GM12874 (cell line): ENCODE measurements around the gene CIAPIN1.

Experiments used
- CTCF ChIP-seq: IDR thresholded peaks from 2 replicates; pipeline ENCODE4 v1.5.1; 2011; ENCODE audit warnings: low read depth, mild to moderate bottlenecking, control low read depth, low read length, moderate library complexity; ENCODE audit not compliant: insufficient read depth

The CIAPIN1 gene

DNA sequence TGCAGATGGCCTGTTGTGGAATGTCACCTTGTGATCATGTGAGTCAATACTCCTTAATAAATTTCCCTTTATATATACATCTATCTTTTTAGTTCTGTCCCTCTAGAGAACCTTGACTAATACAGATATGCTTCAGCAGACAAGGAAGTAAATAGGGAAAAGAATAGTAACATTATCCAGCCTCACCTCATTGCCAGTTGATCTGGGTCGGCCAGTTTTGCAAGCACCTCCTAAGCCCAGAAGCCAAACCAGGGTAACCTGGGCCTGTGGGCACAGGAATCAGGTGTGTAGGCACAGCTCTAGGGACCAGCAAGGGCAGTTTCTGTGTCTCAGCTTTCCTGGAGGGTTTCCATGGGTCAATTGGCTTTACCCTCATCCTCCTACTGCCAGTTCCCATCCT, 54.5 kb downstream of the CIAPIN1 start:
- no peak for TF ChIP-seq CTCF

DNA sequence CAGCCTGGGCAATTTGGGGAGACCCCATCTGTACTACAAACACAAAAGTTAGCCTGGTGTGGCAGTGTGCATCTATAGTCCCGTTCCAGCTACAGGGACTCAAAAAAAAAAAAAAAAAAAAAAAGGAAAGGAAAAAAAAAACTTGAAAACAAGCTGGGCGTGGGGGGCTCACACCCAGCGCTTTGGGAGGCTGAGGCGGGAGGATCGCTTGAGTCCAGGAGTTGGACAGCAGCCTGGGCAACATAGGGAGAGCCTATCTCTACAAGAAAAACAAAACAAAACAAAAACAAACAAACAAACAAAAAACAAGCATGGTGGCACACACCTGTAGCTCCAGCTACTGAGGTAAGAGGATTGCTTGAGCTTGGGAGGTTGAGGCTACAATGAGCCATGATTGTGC, 55.5 kb downstream of the CIAPIN1 start:
- TF ChIP-seq CTCF: no peak

DNA sequence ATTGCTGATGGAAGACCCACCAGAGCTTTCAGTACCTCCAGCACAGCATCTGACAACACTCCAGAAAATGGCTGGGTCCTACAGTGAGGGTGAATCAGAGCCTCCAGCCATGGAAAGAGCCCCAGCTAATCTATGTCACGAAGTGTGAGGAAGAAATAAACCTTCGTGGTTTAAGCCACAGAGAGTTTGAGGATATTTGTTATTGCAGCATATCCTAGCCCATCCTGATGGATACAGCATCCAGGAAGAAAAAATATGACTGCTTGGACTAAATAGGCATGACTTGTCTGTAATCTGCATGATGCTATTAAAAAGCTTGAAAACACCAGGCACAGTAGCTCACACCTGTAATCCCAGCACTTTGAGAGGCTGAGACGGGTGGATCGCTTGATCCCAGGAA, 55.9 kb downstream of the CIAPIN1 start:
- TF ChIP-seq CTCF: no peak

- TF ChIP-seq CTCF: no peak
Measured at GRCh38 chr16:57390636-57391295, 56.4 kb downstream of the CIAPIN1 start.

GRCh38 chr16:57389087-57389468, 58.1 kb downstream of the CIAPIN1 start:
- no peak for TF ChIP-seq CTCF

DNA sequence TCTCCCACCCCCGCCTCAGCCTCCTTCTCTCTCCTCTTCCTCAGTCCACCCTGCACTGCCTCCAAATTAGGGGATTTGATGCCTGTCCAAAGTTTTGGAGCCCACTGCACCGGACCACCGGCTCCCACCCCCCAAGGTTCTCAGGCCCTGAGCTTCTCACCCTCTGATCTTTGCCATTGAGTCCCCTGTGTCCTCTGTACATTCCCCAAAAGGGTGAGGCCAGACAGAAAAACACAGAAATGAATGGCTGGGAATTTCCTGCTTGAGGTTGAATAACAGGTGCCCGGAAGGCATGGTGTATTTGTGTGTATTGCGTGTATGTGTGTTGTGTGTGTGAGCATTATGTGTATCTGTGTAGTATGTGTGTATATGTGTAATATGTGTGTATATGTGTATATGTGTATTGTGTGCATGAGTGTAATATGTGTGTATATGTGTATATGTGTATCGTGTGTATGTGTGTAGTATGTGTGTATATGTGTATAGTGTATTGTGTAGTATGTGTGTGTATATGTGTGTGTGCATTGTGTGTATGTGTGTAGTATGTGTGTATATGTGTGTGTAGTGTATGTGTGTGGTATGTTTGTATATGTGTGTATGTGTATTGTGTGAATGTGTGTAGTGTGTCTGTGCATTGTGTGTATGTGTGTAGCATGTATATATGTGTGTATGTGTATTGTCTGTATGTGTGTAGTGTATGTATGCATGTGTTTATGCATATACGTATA, 58.7 kb downstream of the CIAPIN1 start:
- TF ChIP-seq CTCF: no peak

GRCh38 chr16:57387598-57388354, 59.4 kb downstream of the CIAPIN1 start:
- no peak for TF ChIP-seq CTCF
